Measurements from ENCODE around the gene RIMS4.

DNA sequence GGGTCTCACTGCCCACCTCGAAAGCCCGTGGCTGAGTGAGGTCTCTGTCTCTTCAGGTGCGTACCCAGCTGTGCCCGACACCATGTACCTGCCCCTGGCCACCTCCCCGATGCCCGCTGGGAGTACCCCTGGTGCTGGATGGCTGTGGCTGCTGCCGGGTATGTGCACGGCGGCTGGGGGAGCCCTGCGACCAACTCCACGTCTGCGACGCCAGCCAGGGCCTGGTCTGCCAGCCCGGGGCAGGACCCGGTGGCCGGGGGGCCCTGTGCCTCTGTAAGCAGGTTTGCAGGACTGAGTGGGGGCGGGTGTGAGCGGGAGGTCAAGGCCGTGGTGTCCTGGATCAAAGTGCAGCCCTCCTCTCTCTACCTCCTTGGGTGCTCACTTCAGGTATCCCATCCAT, 90.5 kb downstream of the RIMS4 start:
- TF ChIP-seq POLR2A (IDR thresholded peaks at IDR 0.05; ENCODE audit: low read depth) (no peak), CTCF (IDR thresholded peaks at IDR 0.05) (no peak)
